ENCODE data around the gene BCL3. TPM values are rescaled to one million over a fixed set of nuclear protein-coding genes. Genes with fewer than 3 reads are reported as not detected.
A peak's percentile ranks its signal among the peaks of the same experiment; 100 is the strongest.

The BCL3 gene
- total and polyA plus RNA-seq, 2 of the 13 experiments (the other 11 are each of a cell fraction or from before 2014, with no cell fraction given), result 2.3 to 4.0 TPM

DNA sequence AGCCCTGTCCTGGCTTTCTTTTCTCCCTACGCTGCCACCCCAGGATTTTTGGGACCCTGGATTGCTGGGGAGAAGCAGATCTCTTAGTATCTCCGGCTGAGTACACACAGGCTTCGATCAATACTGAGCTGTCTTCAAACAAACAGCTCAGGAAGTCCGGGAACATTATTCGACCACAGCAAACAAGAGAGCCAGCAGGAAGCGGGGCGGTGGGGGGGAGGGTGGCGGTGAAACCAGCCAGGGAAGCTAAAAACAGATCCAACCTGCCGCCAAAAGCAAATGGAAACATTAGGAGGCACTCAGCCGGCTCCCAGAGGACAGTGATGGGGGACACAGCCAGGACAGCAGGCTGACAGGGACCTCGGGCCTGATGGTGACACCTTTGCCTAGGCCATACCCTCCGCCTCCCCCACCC lies 48.2 kb downstream of the BCL3 start (continued):
- TF ChIP-seq RAD21 (CRISPR knock-in tag; IDR thresholded peaks at IDR 0.05) (no peak), ZNF567 (CRISPR knock-in tag; IDR thresholded peaks at IDR 0.05; ENCODE audit: borderline replicate concordance) (no peak), ZNF883 (CRISPR knock-in tag; IDR thresholded peaks at IDR 0.05; ENCODE audit: not compliant biosample characterization) (no peak), SETDB1 (CRISPR knock-in tag; IDR thresholded peaks at IDR 0.05; ENCODE audit: borderline replicate concordance) (no peak), ZSCAN21 (CRISPR knock-in tag; IDR thresholded peaks at IDR 0.05; ENCODE audit: borderline replicate concordance) (no peak), AGO2 (optimal IDR thresholded peaks at IDR 0.05; ENCODE audit: low read depth, low read length) (no peak), ZNF331 (CRISPR knock-in tag; IDR thresholded peaks at IDR 0.05) (peak; percentile 45; the same call in 1 of the 2 replicates), ZBTB8A (CRISPR knock-in tag; IDR thresholded peaks at IDR 0.05; ENCODE audit: borderline replicate concordance, low read depth) (no peak), TAF15 (IDR thresholded peaks at IDR 0.05; ENCODE audit: low read depth, low read length, poor library complexity, severe bottlenecking) (no peak), GATAD1 (CRISPR knock-in tag; IDR thresholded peaks at IDR 0.05) (0 out of 2 replicates have a peak, but pooled peaks have one; percentile 16), ZNF652 (CRISPR knock-in tag; IDR thresholded peaks at IDR 0.05; ENCODE audit: borderline replicate concordance, low read depth) (no peak), ZNF546 (CRISPR knock-in tag; conservative IDR thresholded peaks at IDR 0.05) (no peak)
- TF ChIP-seq, protein P1, sequence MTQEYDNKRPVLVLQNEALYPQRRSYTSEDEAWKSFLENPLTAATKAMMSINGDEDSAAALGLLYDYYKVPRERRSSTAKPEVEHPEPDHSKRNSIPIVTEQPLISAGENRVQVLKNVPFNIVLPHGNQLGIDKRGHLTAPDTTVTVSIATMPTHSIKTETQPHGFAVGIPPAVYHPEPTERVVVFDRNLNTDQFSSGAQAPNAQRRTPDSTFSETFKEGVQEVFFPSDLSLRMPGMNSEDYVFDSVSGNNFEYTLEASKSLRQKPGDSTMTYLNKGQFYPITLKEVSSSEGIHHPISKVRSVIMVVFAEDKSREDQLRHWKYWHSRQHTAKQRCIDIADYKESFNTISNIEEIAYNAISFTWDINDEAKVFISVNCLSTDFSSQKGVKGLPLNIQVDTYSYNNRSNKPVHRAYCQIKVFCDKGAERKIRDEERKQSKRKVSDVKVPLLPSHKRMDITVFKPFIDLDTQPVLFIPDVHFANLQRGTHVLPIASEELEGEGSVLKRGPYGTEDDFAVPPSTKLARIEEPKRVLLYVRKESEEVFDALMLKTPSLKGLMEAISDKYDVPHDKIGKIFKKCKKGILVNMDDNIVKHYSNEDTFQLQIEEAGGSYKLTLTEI (CRISPR knock-in tag; conservative IDR thresholded peaks at IDR 0.05), result no peak
- TF ChIP-seq, protein P2, sequence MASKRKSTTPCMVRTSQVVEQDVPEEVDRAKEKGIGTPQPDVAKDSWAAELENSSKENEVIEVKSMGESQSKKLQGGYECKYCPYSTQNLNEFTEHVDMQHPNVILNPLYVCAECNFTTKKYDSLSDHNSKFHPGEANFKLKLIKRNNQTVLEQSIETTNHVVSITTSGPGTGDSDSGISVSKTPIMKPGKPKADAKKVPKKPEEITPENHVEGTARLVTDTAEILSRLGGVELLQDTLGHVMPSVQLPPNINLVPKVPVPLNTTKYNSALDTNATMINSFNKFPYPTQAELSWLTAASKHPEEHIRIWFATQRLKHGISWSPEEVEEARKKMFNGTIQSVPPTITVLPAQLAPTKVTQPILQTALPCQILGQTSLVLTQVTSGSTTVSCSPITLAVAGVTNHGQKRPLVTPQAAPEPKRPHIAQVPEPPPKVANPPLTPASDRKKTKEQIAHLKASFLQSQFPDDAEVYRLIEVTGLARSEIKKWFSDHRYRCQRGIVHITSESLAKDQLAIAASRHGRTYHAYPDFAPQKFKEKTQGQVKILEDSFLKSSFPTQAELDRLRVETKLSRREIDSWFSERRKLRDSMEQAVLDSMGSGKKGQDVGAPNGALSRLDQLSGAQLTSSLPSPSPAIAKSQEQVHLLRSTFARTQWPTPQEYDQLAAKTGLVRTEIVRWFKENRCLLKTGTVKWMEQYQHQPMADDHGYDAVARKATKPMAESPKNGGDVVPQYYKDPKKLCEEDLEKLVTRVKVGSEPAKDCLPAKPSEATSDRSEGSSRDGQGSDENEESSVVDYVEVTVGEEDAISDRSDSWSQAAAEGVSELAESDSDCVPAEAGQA (IDR thresholded peaks at IDR 0.05; ENCODE audit: low read depth), result no peak
- TF ChIP-seq, protein P2 (CRISPR knock-in tag; IDR thresholded peaks at IDR 0.05; ENCODE audit: borderline replicate concordance), result no peak
- TF ChIP-seq, protein P3, sequence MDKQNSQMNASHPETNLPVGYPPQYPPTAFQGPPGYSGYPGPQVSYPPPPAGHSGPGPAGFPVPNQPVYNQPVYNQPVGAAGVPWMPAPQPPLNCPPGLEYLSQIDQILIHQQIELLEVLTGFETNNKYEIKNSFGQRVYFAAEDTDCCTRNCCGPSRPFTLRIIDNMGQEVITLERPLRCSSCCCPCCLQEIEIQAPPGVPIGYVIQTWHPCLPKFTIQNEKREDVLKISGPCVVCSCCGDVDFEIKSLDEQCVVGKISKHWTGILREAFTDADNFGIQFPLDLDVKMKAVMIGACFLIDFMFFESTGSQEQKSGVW (CRISPR knock-in tag; IDR thresholded peaks at IDR 0.05; ENCODE audit: borderline replicate concordance), result no peak
- TF ChIP-seq, protein P4, sequence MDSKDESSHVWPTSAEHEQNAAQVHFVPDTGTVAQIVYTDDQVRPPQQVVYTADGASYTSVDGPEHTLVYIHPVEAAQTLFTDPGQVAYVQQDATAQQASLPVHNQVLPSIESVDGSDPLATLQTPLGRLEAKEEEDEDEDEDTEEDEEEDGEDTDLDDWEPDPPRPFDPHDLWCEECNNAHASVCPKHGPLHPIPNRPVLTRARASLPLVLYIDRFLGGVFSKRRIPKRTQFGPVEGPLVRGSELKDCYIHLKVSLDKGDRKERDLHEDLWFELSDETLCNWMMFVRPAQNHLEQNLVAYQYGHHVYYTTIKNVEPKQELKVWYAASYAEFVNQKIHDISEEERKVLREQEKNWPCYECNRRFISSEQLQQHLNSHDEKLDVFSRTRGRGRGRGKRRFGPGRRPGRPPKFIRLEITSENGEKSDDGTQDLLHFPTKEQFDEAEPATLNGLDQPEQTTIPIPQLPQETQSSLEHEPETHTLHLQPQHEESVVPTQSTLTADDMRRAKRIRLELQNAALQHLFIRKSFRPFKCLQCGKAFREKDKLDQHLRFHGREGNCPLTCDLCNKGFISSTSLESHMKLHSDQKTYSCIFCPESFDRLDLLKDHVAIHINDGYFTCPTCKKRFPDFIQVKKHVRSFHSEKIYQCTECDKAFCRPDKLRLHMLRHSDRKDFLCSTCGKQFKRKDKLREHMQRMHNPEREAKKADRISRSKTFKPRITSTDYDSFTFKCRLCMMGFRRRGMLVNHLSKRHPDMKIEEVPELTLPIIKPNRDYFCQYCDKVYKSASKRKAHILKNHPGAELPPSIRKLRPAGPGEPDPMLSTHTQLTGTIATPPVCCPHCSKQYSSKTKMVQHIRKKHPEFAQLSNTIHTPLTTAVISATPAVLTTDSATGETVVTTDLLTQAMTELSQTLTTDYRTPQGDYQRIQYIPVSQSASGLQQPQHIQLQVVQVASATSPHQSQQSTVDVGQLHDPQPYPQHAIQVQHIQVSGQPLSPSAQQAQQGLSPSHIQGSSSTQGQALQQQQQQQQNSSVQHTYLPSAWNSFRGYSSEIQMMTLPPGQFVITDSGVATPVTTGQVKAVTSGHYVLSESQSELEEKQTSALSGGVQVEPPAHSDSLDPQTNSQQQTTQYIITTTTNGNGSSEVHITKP (CRISPR knock-in tag; IDR thresholded peaks at IDR 0.05; ENCODE audit: low read depth), result no peak
